ENCODE results near the gene RALGDS. TPM values are rescaled to one million over a fixed set of nuclear protein-coding genes. Genes with fewer than 3 reads are reported as not detected.
A peak's percentile ranks its signal among the peaks of the same experiment; 100 is the strongest.

The RALGDS gene
- total and polyA plus RNA-seq, 9 of the 15 experiments (the other 6 are each of a cell fraction or from before 2014, with no cell fraction given), result 0.75 to 43.3 (median 27.1) TPM

DNA sequence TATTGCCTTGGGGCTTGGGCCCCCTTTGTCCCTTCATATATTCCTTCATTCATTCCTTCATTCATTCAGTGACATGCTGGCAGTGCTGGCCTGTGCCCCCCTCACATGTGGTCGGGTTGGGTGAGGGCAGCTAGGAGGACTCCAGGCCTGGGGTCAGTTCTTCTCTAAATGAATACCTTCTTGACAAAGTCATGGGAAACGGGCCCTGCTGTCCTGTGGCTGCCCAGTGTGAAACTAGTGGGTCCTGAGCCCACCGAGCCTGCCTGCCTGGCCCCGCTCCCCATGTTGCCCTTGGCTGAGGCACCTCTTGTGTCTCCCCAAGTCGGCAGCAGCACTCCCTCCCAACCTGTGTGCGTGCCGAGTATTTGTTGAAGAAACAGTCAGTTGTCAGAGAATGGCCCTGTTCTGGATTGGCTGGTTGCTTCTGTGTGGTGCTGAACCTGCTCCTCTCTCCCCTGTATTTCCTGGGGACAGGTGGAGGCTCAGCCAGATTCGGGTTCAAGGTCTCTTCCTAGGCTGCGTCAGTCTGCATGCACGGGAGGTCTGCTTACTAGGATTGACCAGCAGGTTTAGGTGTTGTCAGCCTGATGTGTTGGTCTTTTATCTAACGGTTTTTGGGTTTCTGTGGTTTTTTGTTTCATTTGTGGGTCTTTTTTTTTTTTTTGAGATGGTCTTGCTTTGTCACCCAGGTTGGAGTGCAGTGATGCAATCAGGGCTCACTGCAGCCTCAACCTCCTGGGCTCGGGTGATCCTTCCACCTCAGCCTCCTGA is 62.3 kb downstream of the RALGDS start (continued):
- TF ChIP-seq, protein P1, sequence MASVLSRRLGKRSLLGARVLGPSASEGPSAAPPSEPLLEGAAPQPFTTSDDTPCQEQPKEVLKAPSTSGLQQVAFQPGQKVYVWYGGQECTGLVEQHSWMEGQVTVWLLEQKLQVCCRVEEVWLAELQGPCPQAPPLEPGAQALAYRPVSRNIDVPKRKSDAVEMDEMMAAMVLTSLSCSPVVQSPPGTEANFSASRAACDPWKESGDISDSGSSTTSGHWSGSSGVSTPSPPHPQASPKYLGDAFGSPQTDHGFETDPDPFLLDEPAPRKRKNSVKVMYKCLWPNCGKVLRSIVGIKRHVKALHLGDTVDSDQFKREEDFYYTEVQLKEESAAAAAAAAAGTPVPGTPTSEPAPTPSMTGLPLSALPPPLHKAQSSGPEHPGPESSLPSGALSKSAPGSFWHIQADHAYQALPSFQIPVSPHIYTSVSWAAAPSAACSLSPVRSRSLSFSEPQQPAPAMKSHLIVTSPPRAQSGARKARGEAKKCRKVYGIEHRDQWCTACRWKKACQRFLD (CRISPR knock-in tag; IDR thresholded peaks at IDR 0.05), result no peak
- no peak for TF ChIP-seq CEBPZ (IDR thresholded peaks at IDR 0.05; ENCODE audit: borderline replicate concordance, low read depth, low read length)
- TF ChIP-seq, protein P2, sequence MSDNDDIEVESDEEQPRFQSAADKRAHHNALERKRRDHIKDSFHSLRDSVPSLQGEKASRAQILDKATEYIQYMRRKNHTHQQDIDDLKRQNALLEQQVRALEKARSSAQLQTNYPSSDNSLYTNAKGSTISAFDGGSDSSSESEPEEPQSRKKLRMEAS (CRISPR knock-in tag; IDR thresholded peaks at IDR 0.05), result no peak
- TF ChIP-seq, protein P3, sequence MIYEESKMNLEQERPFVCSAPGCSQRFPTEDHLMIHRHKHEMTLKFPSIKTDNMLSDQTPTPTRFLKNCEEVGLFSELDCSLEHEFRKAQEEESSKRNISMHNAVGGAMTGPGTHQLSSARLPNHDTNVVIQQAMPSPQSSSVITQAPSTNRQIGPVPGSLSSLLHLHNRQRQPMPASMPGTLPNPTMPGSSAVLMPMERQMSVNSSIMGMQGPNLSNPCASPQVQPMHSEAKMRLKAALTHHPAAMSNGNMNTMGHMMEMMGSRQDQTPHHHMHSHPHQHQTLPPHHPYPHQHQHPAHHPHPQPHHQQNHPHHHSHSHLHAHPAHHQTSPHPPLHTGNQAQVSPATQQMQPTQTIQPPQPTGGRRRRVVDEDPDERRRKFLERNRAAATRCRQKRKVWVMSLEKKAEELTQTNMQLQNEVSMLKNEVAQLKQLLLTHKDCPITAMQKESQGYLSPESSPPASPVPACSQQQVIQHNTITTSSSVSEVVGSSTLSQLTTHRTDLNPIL (CRISPR knock-in tag; IDR thresholded peaks at IDR 0.05), result no peak
- no peak for TF ChIP-seq BACH1 (tag; IDR thresholded peaks at IDR 0.05)
- TF ChIP-seq TSC22D4 (tag; IDR thresholded peaks at IDR 0.05), result no peak
- TF ChIP-seq POLR2AphosphoS2 (IDR thresholded peaks at IDR 0.05; ENCODE audit: low read length), result peak; percentile 34; the same call in 1 of the 2 replicates
- TF ChIP-seq MCM5 (IDR thresholded peaks at IDR 0.05; ENCODE audit: low read depth), result no peak
- peak in 1 of 2 experiments; percentile 50; a peak in 1 of 4 replicates for TF ChIP-seq HDAC1 (IDR thresholded peaks at IDR 0.05)
- TF ChIP-seq ARID3B (CRISPR knock-in tag; IDR thresholded peaks at IDR 0.05; ENCODE audit: borderline replicate concordance), result no peak
- no peak for TF ChIP-seq ZFP1 (CRISPR knock-in tag; IDR thresholded peaks at IDR 0.05)
- no peak for TF ChIP-seq ZBTB17 (CRISPR knock-in tag; IDR thresholded peaks at IDR 0.05)
